WTC11 (cell line): Measurements from ENCODE around the gene STPG3. TPM values are rescaled to one million over a fixed set of nuclear protein-coding genes. Genes with fewer than 3 reads are reported as not detected.
A peak's percentile ranks its signal among the peaks of the same experiment; 100 is the strongest.

Source experiments
- ATAC-seq: fragments of 200-7000 bp; cut with Tn5 transposase; 2 replicates; pipeline ENCODE4 v1.10.0; 2021; ENCODE audit warnings: mild to moderate bottlenecking, moderate library complexity
- CTCF ChIA-PET: fragments of 300-600 bp; sonication (Branson Sonifier 250); formaldehyde crosslinking; loops from one replicate; lab custom pipeline; 2021; ENCODE audit warnings: antibody characterized with exemption; lab: Charles Lee
- POLR2A ChIA-PET: fragments of 350-600 bp; sonication (Branson Sonifier 250); formaldehyde crosslinking; loops from one replicate; lab custom pipeline; 2021; ENCODE audit warnings: antibody characterized with exemption; lab: Charles Lee
- DNase-seq: peaks from one replicate; pipeline ENCODE4 v3.0.0; 2021; ENCODE audit warnings: low spot score
- H3K27ac Mint-ChIP-seq: 2 replicates; pipeline ENCODE4 v1.8.0; 2021; ENCODE audit warnings: mixed read lengths
- H3K27me3 Mint-ChIP-seq: 2 replicates; pipeline ENCODE4 v1.8.0; 2021; ENCODE audit warnings: low read depth, mild to moderate bottlenecking, moderate library complexity, mixed read lengths
- H3K36me3 Mint-ChIP-seq: 2 replicates; pipeline ENCODE4 v1.8.0; 2021; ENCODE audit warnings: mixed read lengths
- H3K4me1 Mint-ChIP-seq: 2 replicates; pipeline ENCODE4 v1.8.0; 2022; ENCODE audit warnings: mixed read lengths
- H3K4me3 Mint-ChIP-seq: 2 replicates; pipeline ENCODE4 v1.8.0; 2021; ENCODE audit warnings: mild to moderate bottlenecking, moderate library complexity, mixed read lengths
- H3K9me3 Mint-ChIP-seq: 2 replicates; pipeline ENCODE4 v1.8.0; 2021; ENCODE audit warnings: mixed read lengths
- AFF4 ChIP-seq: sonication (generic); formaldehyde crosslinking; IDR thresholded peaks from 2 replicates; pipeline ENCODE4 v1.8.1; 2023; ENCODE audit warnings: mild to moderate bottlenecking, missing genetic modification reagents, borderline replicate concordance
- ATF2 ChIP-seq: sonication (generic); formaldehyde crosslinking; IDR thresholded peaks from 2 replicates; pipeline ENCODE4 v1.8.1; 2022; ENCODE audit warnings: low read depth, missing genetic modification reagents, borderline replicate concordance
- ATF6 ChIP-seq: sonication (generic); formaldehyde crosslinking; IDR thresholded peaks from 2 replicates; pipeline ENCODE4 v1.8.1; 2023; ENCODE audit warnings: mild to moderate bottlenecking, missing genetic modification reagents
- E2F4 ChIP-seq: sonication (generic); formaldehyde crosslinking; IDR thresholded peaks from 2 replicates; pipeline ENCODE4 v1.8.1; 2022; ENCODE audit warnings: low read depth, mild to moderate bottlenecking, moderate library complexity, missing genetic modification reagents, borderline replicate concordance
- GABPB1 ChIP-seq: sonication (generic); formaldehyde crosslinking; IDR thresholded peaks from 2 replicates; pipeline ENCODE4 v1.8.1; 2023; ENCODE audit warnings: mild to moderate bottlenecking, missing genetic modification reagents
- KAT7 ChIP-seq: sonication (generic); formaldehyde crosslinking; IDR thresholded peaks from 2 replicates; pipeline ENCODE4 v1.8.1; 2023; ENCODE audit warnings: missing genetic modification reagents, mild to moderate bottlenecking, borderline replicate concordance
- MAX ChIP-seq: sonication (generic); formaldehyde crosslinking; IDR thresholded peaks from 2 replicates; pipeline ENCODE4 v1.8.0; 2022; ENCODE audit warnings: mild to moderate bottlenecking, missing genetic modification reagents
- MXD4 ChIP-seq: fragments of 250-450 bp; sonication (Bioruptor Pico); IDR thresholded peaks from 2 replicates; pipeline ENCODE4 v1.8.0; 2021; ENCODE audit warnings: mild to moderate bottlenecking, moderate library complexity, borderline replicate concordance
- RELA ChIP-seq: sonication (generic); formaldehyde crosslinking; IDR thresholded peaks from 2 replicates; pipeline ENCODE4 v1.8.1; 2022; ENCODE audit warnings: missing genetic modification reagents, mild to moderate bottlenecking, borderline replicate concordance
- TCF7 ChIP-seq: sonication (generic); formaldehyde crosslinking; IDR thresholded peaks from 2 replicates; pipeline ENCODE4 v1.8.0; 2022; ENCODE audit warnings: mild to moderate bottlenecking, low read depth, missing genetic modification reagents, moderate library complexity
- ZNF121 ChIP-seq: sonication (generic); formaldehyde crosslinking; IDR thresholded peaks from 2 replicates; pipeline ENCODE4 v1.8.0; 2023; ENCODE audit warnings: missing genetic modification reagents
- ZNF423 ChIP-seq: fragments of 250-450 bp; sonication (Bioruptor Pico); IDR thresholded peaks from 2 replicates; pipeline ENCODE4 v2.1.2; 2022; ENCODE audit warnings: mild to moderate bottlenecking, moderate library complexity
- ZNF425 ChIP-seq: fragments of 250-450 bp; sonication (Bioruptor Pico); conservative IDR thresholded peaks from 2 replicates; pipeline ENCODE4 v1.9.0; 2021; ENCODE audit warnings: mild to moderate bottlenecking
- ZNF532 ChIP-seq: fragments of 250-450 bp; sonication (Bioruptor Pico); IDR thresholded peaks from 2 replicates; pipeline ENCODE4 v1.9.0; 2021; ENCODE audit warnings: mild to moderate bottlenecking, borderline replicate concordance
- total RNA-seq: library from RNA; stranded (reverse); gene quantifications from 3 replicates; pipeline ENCODE4 v1.2.3, GENCODE V29; 2021

The STPG3 gene
- total RNA-seq, 1 experiment from 2014 or later, result 0.26 TPM

GRCh38 chr9:137276473-137277328 is 25.6 kb downstream of the STPG3 start:
- ChIA-PET POLR2A (interaction anchor here (0.7 to 2.0 kb wide), 5 partner anchors 27 to 39 kb away, joined by 3 to 12 read pairs (median 4); partner anchors contain the start of gene TUBB4B), CTCF (interaction anchor here (0.6 to 2.7 kb wide), 22 partner anchors 10 to 258 kb away, joined by 3 to 30 read pairs (median 5); partner anchors contain the start of genes ENTPD8, EXD3, NELFB and NOXA1)
- H3K4me1 Mint-ChIP-seq, result peaks cover 25% of the 10 kb centered on the region
- ATAC-seq (peak; percentile 32), DNase-seq (peak; percentile 62)
- no peaks in the 10 kb centered on the region for H3K9me3 Mint-ChIP-seq
- H3K36me3 Mint-ChIP-seq, result no peaks in the 10 kb centered on the region
- peak overlapping the region; percentile 90 for H3K27ac Mint-ChIP-seq
- H3K27me3 Mint-ChIP-seq, result peaks cover under 1% of the 10 kb centered on the region; the same call in 1 of the 2 replicates
- TF ChIP-seq MAX (CRISPR knock-in tag) (peak; percentile 47), ZNF425 (CRISPR knock-in tag) (no peak)
- peak overlapping the region; percentile 59 for H3K4me3 Mint-ChIP-seq

GRCh38 chr9:137277329-137278041 is 26.4 kb downstream of the STPG3 start, which contains the start of gene TOR4A:
Gene TOR4A, plus strand, starts transcription at chr9:137277726. Its CDS starts 964 bp downstream, at chr9:137278690.
- DNase-seq (peak; percentile 76), ATAC-seq (peak; percentile 36)
- ChIA-PET CTCF (interaction anchor here (0.6 to 2.7 kb wide), 24 partner anchors 9 to 258 kb away, joined by 3 to 30 read pairs (median 4); partner anchors contain the start of genes ENTPD8, EXD3, NELFB and NOXA1), POLR2A (interaction anchor here (0.7 to 2.0 kb wide), 5 partner anchors 26 to 38 kb away, joined by 3 to 12 read pairs (median 4); partner anchors contain the start of gene TUBB4B)
- peaks cover 8% of the 10 kb centered on the region for H3K27me3 Mint-ChIP-seq
- H3K27ac Mint-ChIP-seq, result peak within 1 kb of the TSS; percentile 90
- peak within 1 kb of the TSS; percentile 62 for H3K4me3 Mint-ChIP-seq
- H3K9me3 Mint-ChIP-seq, result no peaks in the 10 kb centered on the region
- H3K4me1 Mint-ChIP-seq, result peaks cover 25% of the 10 kb centered on the region
- no peaks in the 10 kb centered on the region for H3K36me3 Mint-ChIP-seq
- TF ChIP-seq ATF6 (no peak), RELA (CRISPR knock-in tag) (peak; percentile 20; the same call in 1 of the 2 replicates), ATF2 (CRISPR knock-in tag) (no peak), ZNF121 (CRISPR knock-in tag) (no peak), ZNF423 (CRISPR knock-in tag) (peak; percentile 83), E2F4 (no peak), AFF4 (no peak), KAT7 (CRISPR knock-in tag) (no peak), ZNF532 (CRISPR knock-in tag) (no peak), TCF7 (no peak), MXD4 (no peak), GABPB1 (CRISPR knock-in tag) (peak; percentile 48)
